HEK293 (cell line): ENCODE measurements around the gene DHRS12.
A peak's percentile ranks its signal among the peaks of the same experiment; 100 is the strongest.

ENCODE experiments used
- CTCF ChIA-PET: fragments of 350-600 bp; formaldehyde crosslinking; extraction: SDS; loops from one replicate; lab custom pipeline; 2021; ENCODE audit warnings: antibody characterized with exemption; lab: Yijun Ruan, JAX
- POLR2A ChIA-PET: fragments of 300-600 bp; formaldehyde crosslinking; extraction: SDS; loops from one replicate; lab custom pipeline; 2020; ENCODE audit warnings: antibody characterized with exemption, inconsistent platforms; lab: Yijun Ruan, JAX
- H3K27ac ChIP-seq: fragments of 200-500 bp; sonication (Bioruptor generic); 2 replicates; pipeline ENCODE4 v1.5.1; 2014; ENCODE audit warnings: low read depth, low read length, control low read depth, inconsistent platforms; ENCODE audit errors: extremely low read depth
- H3K36me3 ChIP-seq, 2 experiments: fragments of 200-500 bp in 1 of 2; sonication (Bioruptor generic) in 1 of 2; 1 replicate in 1 of 2; 2 replicates in 1 of 2; pipeline ENCODE4 v1.5.1; 2014 to 2017; ENCODE audit warnings: inconsistent platforms in 2 of 2, low read length in 2 of 2; ENCODE audit not compliant: control insufficient read depth in 2 of 2, insufficient read depth in 1 of 2
- H3K4me1 ChIP-seq: fragments of 200-500 bp; sonication (Bioruptor generic); 2 replicates; pipeline ENCODE4 v1.5.1; 2014; ENCODE audit warnings: mild to moderate bottlenecking, low read length, inconsistent platforms; ENCODE audit not compliant: control insufficient read depth, insufficient read depth
- H3K4me3 ChIP-seq: 2 replicates; pipeline ENCODE4 v1.5.1; 2011; ENCODE audit warnings: low read depth, mild to moderate bottlenecking, control low read depth, low read length, moderate library complexity
- H3K9me3 ChIP-seq: fragments of 200-500 bp; sonication (Bioruptor generic); 2 replicates; pipeline ENCODE4 v1.5.1; 2014; ENCODE audit warnings: low read depth, low read length, inconsistent platforms; ENCODE audit not compliant: control insufficient read depth, insufficient read depth
- FEZF1 ChIP-seq: fragments of 450-650 bp; formaldehyde crosslinking; IDR thresholded peaks from 2 replicates; pipeline ENCODE4 v1.5.1; 2016; ENCODE audit warnings: missing biosample characterization, missing genetic modification characterization
- HOXA7 ChIP-seq: sonication (generic); formaldehyde crosslinking; IDR thresholded peaks from 2 replicates; pipeline ENCODE4 v1.8.1; 2022; ENCODE audit warnings: missing genetic modification reagents, borderline replicate concordance
- PRDM1 ChIP-seq: fragments of 450-650 bp; formaldehyde crosslinking; IDR thresholded peaks from 2 replicates; pipeline ENCODE4; 2016; ENCODE audit warnings: missing biosample characterization, missing genetic modification characterization
- TCF7L2 ChIP-seq: IDR thresholded peaks from 2 replicates; pipeline ENCODE4 v1.6.1; 2011; ENCODE audit warnings: low read depth, mild to moderate bottlenecking, inconsistent platforms, low read length, moderate library complexity, borderline replicate concordance
- YY2 ChIP-seq: fragments of 450-650 bp; formaldehyde crosslinking; IDR thresholded peaks from 2 replicates; pipeline ENCODE4 v1.5.1; 2016; ENCODE audit warnings: missing biosample characterization, missing genetic modification characterization
- ZBTB17 ChIP-seq: fragments of 450-650 bp; formaldehyde crosslinking; IDR thresholded peaks from 2 replicates; pipeline ENCODE4 v1.5.1; 2016; ENCODE audit warnings: missing biosample characterization, missing genetic modification characterization
- ZBTB20 ChIP-seq: fragments of 450-650 bp; formaldehyde crosslinking; IDR thresholded peaks from 2 replicates; pipeline ENCODE4 v1.5.1; 2016; ENCODE audit warnings: missing biosample characterization, missing genetic modification characterization
- ZBTB48 ChIP-seq: fragments of 450-650 bp; formaldehyde crosslinking; IDR thresholded peaks from 2 replicates; pipeline ENCODE4 v1.5.1; 2016; ENCODE audit warnings: missing biosample characterization, missing genetic modification characterization
- ZEB2 ChIP-seq: fragments of 450-650 bp; formaldehyde crosslinking; IDR thresholded peaks from 2 replicates; pipeline ENCODE4 v1.5.1; 2016; ENCODE audit warnings: missing biosample characterization, missing genetic modification characterization
- ZFP37 ChIP-seq: fragments of 450-650 bp; formaldehyde crosslinking; IDR thresholded peaks from 2 replicates; pipeline ENCODE4 v1.5.1; 2016; ENCODE audit warnings: missing biosample characterization, missing genetic modification characterization
- ZIC2 ChIP-seq: fragments of 450-650 bp; formaldehyde crosslinking; IDR thresholded peaks from 2 replicates; pipeline ENCODE4 v1.5.1; 2016; ENCODE audit warnings: missing biosample characterization, missing genetic modification characterization
- ZNF114 ChIP-seq: fragments of 450-650 bp; formaldehyde crosslinking; IDR thresholded peaks from 2 replicates; pipeline ENCODE4 v1.5.0; 2017; ENCODE audit warnings: missing biosample characterization, missing genetic modification characterization
- ZNF132 ChIP-seq: fragments of 450-650 bp; formaldehyde crosslinking; IDR thresholded peaks from 2 replicates; pipeline ENCODE4 v1.5.1; 2017; ENCODE audit warnings: missing biosample characterization, missing genetic modification characterization, borderline replicate concordance
- ZNF202 ChIP-seq: fragments of 450-650 bp; formaldehyde crosslinking; IDR thresholded peaks from 2 replicates; pipeline ENCODE4 v1.5.1; 2016; ENCODE audit warnings: missing biosample characterization, missing genetic modification characterization, borderline replicate concordance
- ZNF266 ChIP-seq: fragments of 450-650 bp; formaldehyde crosslinking; IDR thresholded peaks from 2 replicates; pipeline ENCODE4 v1.5.1; 2016; ENCODE audit warnings: missing biosample characterization, missing genetic modification characterization, low read depth
- ZNF473 ChIP-seq: fragments of 450-650 bp; formaldehyde crosslinking; IDR thresholded peaks from 2 replicates; pipeline ENCODE4 v1.5.1; 2017; ENCODE audit warnings: missing biosample characterization, missing genetic modification characterization
- ZNF501 ChIP-seq: fragments of 450-650 bp; formaldehyde crosslinking; IDR thresholded peaks from 2 replicates; pipeline ENCODE4 v1.5.1; 2016; ENCODE audit warnings: missing biosample characterization, missing genetic modification characterization
- ZNF600 ChIP-seq: fragments of 450-650 bp; formaldehyde crosslinking; IDR thresholded peaks from 2 replicates; pipeline ENCODE4 v1.5.1; 2016; ENCODE audit warnings: missing biosample characterization, missing genetic modification characterization
- ZNF639 ChIP-seq: fragments of 450-650 bp; formaldehyde crosslinking; IDR thresholded peaks from 2 replicates; pipeline ENCODE4 v1.5.1; 2016; ENCODE audit warnings: missing biosample characterization, missing genetic modification characterization
- ZNF654 ChIP-seq: fragments of 450-650 bp; formaldehyde crosslinking; IDR thresholded peaks from 2 replicates; pipeline ENCODE4 v1.5.1; 2016; ENCODE audit warnings: low read depth, missing biosample characterization, missing genetic modification characterization
- ZNF658 ChIP-seq: fragments of 450-650 bp; formaldehyde crosslinking; IDR thresholded peaks from 2 replicates; pipeline ENCODE4; 2016; ENCODE audit warnings: missing biosample characterization, missing genetic modification characterization
- ZNF660 ChIP-seq: fragments of 450-650 bp; IDR thresholded peaks from 2 replicates; pipeline ENCODE4 v1.5.1; 2018; ENCODE audit warnings: missing biosample characterization, mild to moderate bottlenecking, missing genetic modification characterization
- ZSCAN30 ChIP-seq: fragments of 450-650 bp; IDR thresholded peaks from 2 replicates; pipeline ENCODE4 v1.5.1; 2018; ENCODE audit warnings: missing biosample characterization, mild to moderate bottlenecking, missing genetic modification characterization, moderate library complexity
- ZXDB ChIP-seq: fragments of 450-650 bp; formaldehyde crosslinking; IDR thresholded peaks from 2 replicates; pipeline ENCODE4 v1.5.1; 2016; ENCODE audit warnings: missing biosample characterization, missing genetic modification characterization

The DHRS12 gene

GRCh38 chr13:51799261-51799660 lies 4.7 kb downstream of the DHRS12 start:
- Histone ChIP-seq H3K27ac (no peak overlapping the region), H3K4me3 (no peak overlapping the region), H3K36me3 (no peaks in the 10 kb centered on the region), H3K9me3 (no peaks in the 10 kb centered on the region)
- ChIA-PET CTCF (interaction anchor here (0.6 to 5.2 kb wide), 6 partner anchors 11 to 366 kb away, joined by 3 to 39 read pairs (median 6); no protein-coding TSS in a partner anchor), POLR2A (interaction anchor here (3.2 kb wide), 1 partner anchor 346 kb away, joined by 21 read pairs; the partner anchor contains the start of gene INTS6)
- TF ChIP-seq HOXA7: no peak
- no peak for TF ChIP-seq ZNF639 (tag by site-specific recombination)
- TF ChIP-seq ZNF132 (tag by site-specific recombination): no peak
- TF ChIP-seq ZNF501 (tag by site-specific recombination): no peak
- TF ChIP-seq ZBTB48: no peak
- no peak for TF ChIP-seq ZNF473 (tag by site-specific recombination)
- no peak for TF ChIP-seq TCF7L2
- no peak for TF ChIP-seq ZNF202
- TF ChIP-seq YY2 (tag by site-specific recombination): no peak
- TF ChIP-seq ZXDB (tag by site-specific recombination): no peak
- TF ChIP-seq, all 188 proteins: peak for 0
- H3K4me1 ChIP-seq: peaks cover 10% of the 10 kb centered on the region

- ChIA-PET CTCF (interaction anchor here (0.5 to 5.2 kb wide), 33 partner anchors 12 to 673 kb away, joined by 3 to 39 read pairs (median 4); partner anchors contain the start of gene NEK5), POLR2A (interaction anchor here (0.7 to 3.2 kb wide), 2 partner anchors 12 to 345 kb away, joined by 3 to 21 read pairs; partner anchors contain the start of gene INTS6)
- H3K36me3 ChIP-seq: no peaks in the 10 kb centered on the region
- H3K4me3 ChIP-seq: no peak overlapping the region
- peaks cover 5% of the 10 kb centered on the region for H3K4me1 ChIP-seq
- no peak overlapping the region for H3K27ac ChIP-seq
- H3K9me3 ChIP-seq: no peaks in the 10 kb centered on the region
- TF ChIP-seq ZBTB17 (tag by site-specific recombination): peak; percentile 64
- TF ChIP-seq ZNF658 (tag by site-specific recombination): no peak
- TF ChIP-seq ZEB2: peak; percentile 22; the same call in 1 of the 2 replicates
- TF ChIP-seq ZNF501 (tag by site-specific recombination): 0 out of 2 replicates have a peak, but pooled peaks have one; percentile 32
- TF ChIP-seq ZFP37 (tag by site-specific recombination): 0 out of 2 replicates have a peak, but pooled peaks have one; percentile 28
- 0 out of 2 replicates have a peak, but pooled peaks have one; percentile 8 for TF ChIP-seq ZSCAN30 (tag by site-specific recombination)
- peak; percentile 57; the same call in 1 of the 2 replicates for TF ChIP-seq ZNF600 (tag by site-specific recombination)
- TF ChIP-seq ZNF266 (tag by site-specific recombination): no peak
- TF ChIP-seq FEZF1: peak; percentile 70
- TF ChIP-seq ZNF654: peak; percentile 82
- TF ChIP-seq ZIC2 (tag by site-specific recombination): peak; percentile 28
- TF ChIP-seq ZNF660 (tag by site-specific recombination): 0 out of 2 replicates have a peak, but pooled peaks have one; percentile 17
- no peak for TF ChIP-seq YY2 (tag by site-specific recombination)
- TF ChIP-seq ZNF114 (tag by site-specific recombination): no peak
- TF ChIP-seq PRDM1 (tag by site-specific recombination): peak; percentile 34; the same call in 1 of the 2 replicates
- TF ChIP-seq ZBTB20: peak; percentile 73
These were observed 6.1 kb downstream of the DHRS12 start for GRCh38 chr13:51797664-51798488.
